Measurements from ENCODE around the gene GOSR2. TPM values are rescaled to one million over a fixed set of nuclear protein-coding genes. Genes with fewer than 3 reads are reported as not detected.
"Not testable (repeated sequence)": the region's sequence is repeated elsewhere in the genome, so short reads cannot be mapped to it uniquely, and the experiment has no call there.

GOSR2 gene
- total and polyA plus RNA-seq, 2 donors (not counting 3 experiments of a cell fraction or from before 2014, with no cell fraction given): 48.6 to 54.7 TPM

- dilution Hi-C loops (cut with MboI; ENCODE audit: extremely low pct_ligation_motif_present, low sequenced_read_pairs): no loop called here
Measured at GRCh38 chr17:46952115-46952514, 29.2 kb downstream of the GOSR2 start.

GRCh38 chr17:46953191-46953590 is 30.2 kb downstream of the GOSR2 start:
- H3K4me2 ChIP-seq (ENCODE audit: insufficient read depth, low read length); H3K79me2 ChIP-seq (ENCODE audit: control insufficient read depth, insufficient read depth, low read length); H4K20me1 ChIP-seq (replicated peaks; ENCODE audit: control insufficient read depth, extremely low read depth, insufficient read depth, low read length); H3K27me3 ChIP-seq (ENCODE audit: control insufficient read depth in 2 of 2, insufficient read depth in 2 of 2, low read length in 2 of 2); H3K36me3 ChIP-seq (ENCODE audit: control insufficient read depth in 2 of 2, extremely low read depth in 1 of 2, insufficient read depth in 2 of 2, low read length in 2 of 2); H3K9me1 ChIP-seq (replicated peaks; ENCODE audit: control insufficient read depth, extremely low read depth, insufficient read depth, low read length); DNase-seq (ENCODE audit: low read depth, low spot score); BruUV-seq (replicated peaks); CTCF ChIA-PET; H2AFZ ChIP-seq (ENCODE audit: low read depth, low read length); H3K27ac ChIP-seq (ENCODE audit: insufficient read depth, low read depth, low read length); H3K9me3 ChIP-seq (replicated peaks; ENCODE audit: control insufficient read depth, insufficient read depth, low read length); H3K4me3 ChIP-seq (replicated peaks in 1 of 3; ENCODE audit: insufficient read depth in 1 of 3, low read depth in 1 of 3, low read length in 3 of 3); H3K9ac ChIP-seq (replicated peaks; ENCODE audit: extremely low read depth, insufficient read depth, low read length); H3K4me1 ChIP-seq (ENCODE audit: control insufficient read depth, extremely low read depth, insufficient read depth, low read length); dilution Hi-C loops (cut with MboI; ENCODE audit: extremely low pct_ligation_motif_present, low sequenced_read_pairs); FAIRE-seq; POLR2A ChIA-PET; intact Hi-C loops (cut with micrococcal nuclease): not testable (repeated sequence)

More at GRCh38 chr17:46952115-46952514, 29.2 kb downstream of the GOSR2 start:
- H2AFZ ChIP-seq (ENCODE audit: low read depth, low read length): no peak overlapping the region
- H4K20me1 ChIP-seq (replicated peaks; ENCODE audit: control insufficient read depth, extremely low read depth, insufficient read depth, low read length): no peaks in the 10 kb centered on the region
- intact Hi-C loops (cut with micrococcal nuclease): no loop called here
- no peaks in the 10 kb centered on the region for H3K9me1 ChIP-seq (replicated peaks; ENCODE audit: control insufficient read depth, extremely low read depth, insufficient read depth, low read length)
- H3K27ac ChIP-seq (ENCODE audit: insufficient read depth, low read depth, low read length): no peak overlapping the region
- POLR2A ChIA-PET: interaction anchor here (0.6 kb wide), 1 partner anchor 22 kb away, joined by 3 read pairs; no protein-coding TSS in a partner anchor
- no peak overlapping the region for H3K9ac ChIP-seq (replicated peaks; ENCODE audit: extremely low read depth, insufficient read depth, low read length)
- H3K36me3 ChIP-seq (ENCODE audit: control insufficient read depth in 2 of 2, extremely low read depth in 1 of 2, insufficient read depth in 2 of 2, low read length in 2 of 2): no peaks in the 10 kb centered on the region
- no peak for DNase-seq (ENCODE audit: low read depth, low spot score)
- BruUV-seq (replicated peaks): no TSS peak
- H3K27me3 ChIP-seq (ENCODE audit: control insufficient read depth in 2 of 2, insufficient read depth in 2 of 2, low read length in 2 of 2): peaks cover 5 to 6% of the 10 kb centered on the region in 2 experiments
- CTCF ChIA-PET: interaction anchor here (0.9 to 2.0 kb wide), 3 partner anchors 10 to 48 kb away, joined by 3 to 13 read pairs (median 3); no protein-coding TSS in a partner anchor
- H3K4me1 ChIP-seq (ENCODE audit: control insufficient read depth, extremely low read depth, insufficient read depth, low read length): no peaks in the 10 kb centered on the region
- H3K4me3 ChIP-seq (replicated peaks in 1 of 3; ENCODE audit: insufficient read depth in 1 of 3, low read depth in 1 of 3, low read length in 3 of 3): no peak overlapping the region
- no peak for FAIRE-seq
- H3K4me2 ChIP-seq (ENCODE audit: insufficient read depth, low read length): no peak overlapping the region
- H3K9me3 ChIP-seq (replicated peaks; ENCODE audit: control insufficient read depth, insufficient read depth, low read length): no peaks in the 10 kb centered on the region
- H3K79me2 ChIP-seq (ENCODE audit: control insufficient read depth, insufficient read depth, low read length): no peaks in the 10 kb centered on the region
- TF ChIP-seq POLR2AphosphoS5 (IDR thresholded peaks at IDR 0.05; ENCODE audit: insufficient read depth, low read depth, low read length) (no peak), POLR2A (IDR thresholded peaks at IDR 0.05; ENCODE audit: low read depth, low read length) (no peak), GATA2 (IDR thresholded peaks at IDR 0.05; ENCODE audit: insufficient read depth, insufficient read length, low read depth, low read length) (no peak)
